SU-DHL-6 (cell line): ENCODE data around the gene SERINC2.

Experiments
- H2AFZ ChIP-seq: fragments of 200-600 bp; sonication (generic); 2 replicates; pipeline ENCODE4 v1.6.1; 2014; ENCODE audit warnings: low read depth, mild to moderate bottlenecking, moderate library complexity, mixed read lengths, antibody characterized with exemption, low read length; ENCODE audit not compliant: severe bottlenecking
- H3F3A ChIP-seq: fragments of 200-600 bp; shearing (Covaris generic); 2 replicates; pipeline ENCODE4 v1.6.0; 2016; ENCODE audit warnings: antibody characterized with exemption, mild to moderate bottlenecking; ENCODE audit not compliant: insufficient read depth
- H3K27ac ChIP-seq: fragments of 200-600 bp; sonication (generic); 2 replicates; pipeline ENCODE4 v1.5.1; 2016; ENCODE audit warnings: low read depth, mild to moderate bottlenecking, low read length, moderate library complexity, mixed read lengths
- H3K27me3 ChIP-seq: fragments of 200-600 bp; sonication (generic), shearing (Covaris generic); 2 replicates; pipeline ENCODE4 v1.6.0; 2014; ENCODE audit warnings: mild to moderate bottlenecking, low read length
- H3K36me3 ChIP-seq: fragments of 200-600 bp; sonication (generic); 2 replicates; pipeline ENCODE4 v1.6.1; 2014; ENCODE audit warnings: mild to moderate bottlenecking, low read length, mixed read lengths
- H3K4me2 ChIP-seq: fragments of 300-600, 200-600 bp; shearing (Covaris generic), sonication (generic); 2 replicates; pipeline ENCODE4 v1.6.0; 2014; ENCODE audit warnings: low read length, low read depth, mild to moderate bottlenecking; ENCODE audit not compliant: poor library complexity, severe bottlenecking
- H3K4me3 ChIP-seq: fragments of 200-600 bp; sonication (generic); 2 replicates; pipeline ENCODE4 v1.5.1; 2014; ENCODE audit warnings: antibody characterized with exemption, low read length, mild to moderate bottlenecking, mixed read lengths; ENCODE audit not compliant: insufficient read depth, poor library complexity, severe bottlenecking
- H3K79me2 ChIP-seq: fragments of 200-600 bp; sonication (generic); 2 replicates; pipeline ENCODE4 v1.6.1; 2014; ENCODE audit warnings: mild to moderate bottlenecking, low read length, moderate library complexity; ENCODE audit not compliant: insufficient read depth
- H3K9ac ChIP-seq: fragments of 200-600 bp; sonication (generic); 2 replicates; pipeline ENCODE4 v1.7.0; 2014; ENCODE audit warnings: mild to moderate bottlenecking, low read length
- H3K9me2 ChIP-seq: fragments of 200-600 bp; sonication (generic); replicated peaks from 2 replicates; pipeline ENCODE4 v1.6.1; 2014; ENCODE audit warnings: low read length; ENCODE audit not compliant: insufficient read depth
- H3K9me3 ChIP-seq: fragments of 200-600 bp; sonication (generic); 2 replicates; pipeline ENCODE4 v1.6.1; 2014; ENCODE audit warnings: low read length, mixed read lengths; ENCODE audit not compliant: insufficient read depth
- H4K20me1 ChIP-seq: fragments of 200-600 bp; sonication (generic); 2 replicates; pipeline ENCODE4 v1.6.1; 2014; ENCODE audit warnings: low read depth, mild to moderate bottlenecking, antibody characterized with exemption, low read length, moderate library complexity, mixed read lengths
- CTCF ChIP-seq: fragments of 200-600 bp; sonication (generic); IDR thresholded peaks from one replicate; pipeline ENCODE4 v1.5.1; 2017; ENCODE audit warnings: antibody characterized with exemption, mild to moderate bottlenecking, low read length, moderate library complexity; ENCODE audit not compliant: insufficient read depth, poor library complexity, severe bottlenecking
- EZH2phosphoT487 ChIP-seq: fragments of 200-600 bp; sonication (generic), shearing (Covaris generic); conservative IDR thresholded peaks from 2 replicates; pipeline ENCODE4 v1.6.1; 2018; ENCODE audit warnings: mild to moderate bottlenecking, antibody characterized with exemption, low read length, moderate library complexity, mixed read lengths

Gene SERINC2

GRCh38 chr1:31416101-31416736, 3.2 kb downstream of the SERINC2 start:
- Histone ChIP-seq H3K9me2 (no peaks in the 10 kb centered on the region), H3F3A (no peaks in the 10 kb centered on the region), H3K4me3 (no peak overlapping the region), H3K27me3 (no peaks in the 10 kb centered on the region), H3K4me2 (no peak overlapping the region), H3K9me3 (no peaks in the 10 kb centered on the region), H4K20me1 (no peaks in the 10 kb centered on the region), H2AFZ (no peak overlapping the region), H3K79me2 (no peaks in the 10 kb centered on the region), H3K27ac (no peak overlapping the region), H3K36me3 (no peaks in the 10 kb centered on the region), H3K9ac (no peak overlapping the region)
- TF ChIP-seq CTCF (no peak), EZH2phosphoT487 (no peak)

DNA sequence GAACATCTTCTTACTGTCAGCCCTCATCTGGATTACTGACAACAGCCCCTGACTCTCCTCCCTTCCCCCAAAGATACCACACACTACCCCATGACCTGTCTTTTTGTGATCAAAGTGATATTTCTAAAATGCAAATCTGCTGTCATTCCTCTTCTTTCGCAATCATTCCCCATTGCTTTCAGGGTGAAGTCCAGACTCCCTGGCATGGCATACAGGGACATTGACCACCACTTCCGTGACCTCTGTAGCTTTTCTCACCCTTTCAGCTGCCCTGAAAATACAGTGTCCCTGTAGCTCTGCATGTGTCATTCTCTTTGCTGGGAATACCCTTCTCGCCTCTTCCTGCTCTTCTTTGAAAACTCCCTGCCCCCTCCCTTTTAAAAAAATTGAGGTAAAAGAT, 4.1 kb downstream of the SERINC2 start:
- Histone ChIP-seq H3K27ac (no peak overlapping the region), H2AFZ (no peak overlapping the region), H3F3A (no peaks in the 10 kb centered on the region), H3K9me2 (no peaks in the 10 kb centered on the region), H3K27me3 (no peaks in the 10 kb centered on the region), H3K79me2 (no peaks in the 10 kb centered on the region), H3K4me3 (no peak overlapping the region), H3K9me3 (no peaks in the 10 kb centered on the region), H4K20me1 (no peaks in the 10 kb centered on the region), H3K36me3 (no peaks in the 10 kb centered on the region), H3K4me2 (no peak overlapping the region), H3K9ac (no peak overlapping the region)
- TF ChIP-seq CTCF (no peak), EZH2phosphoT487 (no peak)

GRCh38 chr1:31418626-31419323, 5.8 kb downstream of the SERINC2 start:
- Histone ChIP-seq H3K4me2 (no peak overlapping the region), H3K9ac (no peak overlapping the region), H3K79me2 (no peaks in the 10 kb centered on the region), H3K9me3 (no peaks in the 10 kb centered on the region), H3K27ac (no peak overlapping the region), H3K9me2 (no peaks in the 10 kb centered on the region), H3K4me3 (no peak overlapping the region), H4K20me1 (no peaks in the 10 kb centered on the region), H2AFZ (no peak overlapping the region), H3F3A (peaks cover 5% of the 10 kb centered on the region), H3K27me3 (no peaks in the 10 kb centered on the region), H3K36me3 (no peaks in the 10 kb centered on the region)
- no peak for TF ChIP-seq CTCF
- no peak for TF ChIP-seq EZH2phosphoT487
